Thyroid gland (tissue), 4 donors: ENCODE results near the gene MPP7. TPM values are rescaled to one million over a fixed set of nuclear protein-coding genes. Genes with fewer than 3 reads are reported as not detected.
A peak's percentile ranks its signal among the peaks of the same experiment; 100 is the strongest.

Experiments used
- DNase-seq, 2 donors: peaks; one replicate each; pipeline ENCODE4 v3.0.0-alpha.2; 2019
- H3K27ac ChIP-seq, 3 donors: fragments of 200-600 bp; sonication (generic); 1 replicate in 2 of 3; 2 replicates in 1 of 3; pipeline ENCODE4 v1.5.1; 2016 to 2019; ENCODE audit warnings: mild to moderate bottlenecking in 1 of 3, moderate library complexity in 1 of 3
- H3K27me3 ChIP-seq: fragments of 200-600 bp; sonication (generic); one replicate; pipeline ENCODE4 v1.5.1; 2019
- H3K36me3 ChIP-seq, 2 donors: fragments of 200-600 bp; sonication (generic); one replicate each; pipeline ENCODE4 v1.5.1; 2016 to 2019
- H3K4me1 ChIP-seq, 2 donors: fragments of 200-600 bp; sonication (generic); one replicate each; pipeline ENCODE4 v1.5.1; 2017 to 2019
- H3K4me3 ChIP-seq, 3 donors: fragments of 200-600 bp; sonication (generic); replicated peaks in 1 of 3; 1 replicate in 2 of 3; 2 replicates in 1 of 3; pipeline ENCODE4 v1.5.1; 2016; ENCODE audit warnings: mild to moderate bottlenecking in 1 of 3
- H3K9me3 ChIP-seq: fragments of 200-600 bp; sonication (generic); one replicate; pipeline ENCODE4 v1.5.1; 2017
- CTCF ChIP-seq, 6 experiments: fragments of 200-600 bp in 3 of 6; fragments of 450-650 bp in 3 of 6; sonication (generic) in 3 of 6; IDR thresholded peaks; one replicate each; pipeline ENCODE4 v1.5.1; 2016 to 2019; ENCODE audit warnings: antibody characterized with exemption in 6 of 6, mild to moderate bottlenecking in 2 of 6, inconsistent platforms in 1 of 6, moderate library complexity in 1 of 6
- POLR2A ChIP-seq, 2 donors: fragments of 450-650 bp; IDR thresholded peaks; one replicate each; pipeline ENCODE4 v1.6.1; 2017; ENCODE audit warnings: antibody characterized with exemption in 2 of 2, mild to moderate bottlenecking in 2 of 2, moderate library complexity in 1 of 2
- WGBS, 2 donors: methylation state at CpG; one replicate each; pipeline ENCODE4 v1.1.5; 2017; 5-methylcytosine and 5-hydroxymethylcytosine counted together
- intact Hi-C: fragments of 100-400 bp; cut with DNase I; formaldehyde crosslinking; loops from one replicate; pipeline ENCODE4 v1.15.1; 2023
- microRNA-seq: library from miRNA; unstranded; fragments of <30 nt; microRNA quantifications from one replicate; pipeline ENCODE4, GENCODE V29; 2016
- small RNA-seq: library from RNA; depleted of rRNA; stranded (forward); fragments of <200 nt; gene quantifications from one replicate; pipeline ENCODE3, GENCODE V24; 2016
- total RNA-seq, 4 donors: library from RNA; depleted of rRNA; stranded (reverse); fragments of >200 nt; gene quantifications; one replicate each; pipeline ENCODE4 v1.2.3, GENCODE V29; 2016

MPP7 gene
- total RNA-seq, 4 donors from 2014 or later, result 21.2 to 37.7 (median 26.6) TPM

DNA sequence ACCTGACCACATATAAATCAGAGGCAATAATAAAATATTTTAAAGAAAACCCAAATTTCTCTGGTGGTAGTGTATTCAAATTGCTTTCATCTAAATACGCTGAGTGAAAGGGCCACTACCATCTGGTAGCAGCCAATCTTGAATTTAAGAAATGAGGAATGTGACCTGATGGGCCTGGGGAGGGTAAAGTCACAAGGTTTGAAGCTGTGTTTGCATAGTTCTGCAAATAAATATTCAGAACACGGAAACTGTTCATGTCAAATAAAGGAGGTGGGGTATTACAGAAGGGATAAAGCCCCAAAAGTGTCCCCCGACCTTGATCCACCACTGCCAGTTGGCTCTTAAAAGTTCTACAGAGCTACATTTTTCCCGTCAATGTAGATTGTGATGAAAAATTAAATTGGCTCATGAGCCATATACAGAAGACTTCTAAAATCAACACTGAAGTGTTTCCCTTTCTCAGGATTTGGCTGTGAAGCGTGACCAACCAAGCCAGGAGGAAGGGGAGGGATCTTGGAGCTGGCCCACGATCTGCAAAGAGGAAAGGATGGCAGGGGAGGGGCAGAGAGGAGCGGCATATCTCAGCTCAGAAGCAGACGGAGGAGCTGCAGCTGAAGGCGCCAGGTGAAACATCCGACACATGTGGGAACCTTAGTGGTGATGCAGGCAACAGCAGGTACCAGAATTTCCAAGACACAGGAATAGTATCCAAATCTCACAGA is 39.6 kb downstream of the MPP7 start:
- TF ChIP-seq CTCF (IDR thresholded peaks at IDR 0.05) (peak in 1 of 6 experiments; percentile 13), POLR2A (IDR thresholded peaks at IDR 0.05) (no peak)
- no peaks in the 10 kb centered on the region for H3K36me3 ChIP-seq
- WGBS, 2 donors, result 25 to 35% methylated on average over 10 of the region's 10 CpGs
- H3K27me3 ChIP-seq, result no peaks in the 10 kb centered on the region
- peak; percentile 76 to 81 for DNase-seq
- H3K9me3 ChIP-seq, result no peaks in the 10 kb centered on the region
- peak overlapping the region; percentile 8 to 68 (median 44) for H3K27ac ChIP-seq
- H3K4me3 ChIP-seq, result no peak overlapping the region
- intact Hi-C loops, result no loop called here
- peaks cover 5 to 15% of the 10 kb centered on the region in 2 donors for H3K4me1 ChIP-seq

GRCh38 chr10:28256776-28257175 is 46.1 kb downstream of the MPP7 start:
- H3K4me1 ChIP-seq, result peaks cover 7 to 12% of the 10 kb centered on the region in 2 donors
- H3K36me3 ChIP-seq, result no peaks in the 10 kb centered on the region
- intact Hi-C loops, result no loop called here
- no peak overlapping the region for H3K27ac ChIP-seq
- DNase-seq, result no peak
- H3K27me3 ChIP-seq, result no peaks in the 10 kb centered on the region
- TF ChIP-seq CTCF (IDR thresholded peaks at IDR 0.05), result no peak
- TF ChIP-seq POLR2A (IDR thresholded peaks at IDR 0.05), result no peak
- no peaks in the 10 kb centered on the region for H3K9me3 ChIP-seq
- H3K4me3 ChIP-seq, result no peak overlapping the region
- WGBS, 2 donors, result 88 to 95% methylated on average over 2 of the region's 2 CpGs

GRCh38 chr10:28254290-28254985 is 48.4 kb downstream of the MPP7 start:
- no peak overlapping the region for H3K4me3 ChIP-seq
- H3K27me3 ChIP-seq, result no peaks in the 10 kb centered on the region
- 26 to 29% methylated on average over 6 of the region's 6 CpGs for WGBS, 2 donors
- TF ChIP-seq POLR2A (IDR thresholded peaks at IDR 0.05) (no peak), CTCF (IDR thresholded peaks at IDR 0.05) (no peak)
- H3K4me1 ChIP-seq, result peaks cover 0 to 12% of the 10 kb centered on the region in 2 donors
- H3K36me3 ChIP-seq, result no peaks in the 10 kb centered on the region
- no peaks in the 10 kb centered on the region for H3K9me3 ChIP-seq
- DNase-seq, result peak; percentile 68 to 79
- H3K27ac ChIP-seq, result peak overlapping the region in 2 of 3 donors; percentile 8 to 52
- intact Hi-C loops, result no loop called here

GRCh38 chr10:28253169-28253785 is 49.6 kb downstream of the MPP7 start:
- 83 to 91% methylated on average over 11 of the region's 11 CpGs for WGBS, 2 donors

More at GRCh38 chr10:28253169-28253785, 49.6 kb downstream of the MPP7 start:
- Histone ChIP-seq H3K4me3 (no peak overlapping the region), H3K4me1 (peaks cover 0 to 12% of the 10 kb centered on the region in 2 donors), H3K9me3 (no peaks in the 10 kb centered on the region), H3K36me3 (no peaks in the 10 kb centered on the region), H3K27ac (no peak overlapping the region), H3K27me3 (no peaks in the 10 kb centered on the region)
- intact Hi-C loops, result no loop called here
- DNase-seq, result no peak
- TF ChIP-seq CTCF (IDR thresholded peaks at IDR 0.05), result no peak
- TF ChIP-seq POLR2A (IDR thresholded peaks at IDR 0.05), result no peak

Small RNA genes lying within 50 kb of the gene (microRNA-seq; reads per million reads assigned to microRNA genes)
- not detected for gene MIR8086

Small RNA genes lying within 50 kb of the gene (small RNA-seq; reads per million reads assigned to genes)
- gene MIR8086, result not detected

Other genes starting within 250 kb of the MPP7 start
- 100 to 1,000 TPM; 165 to 189 (median 169) TPM for gene WAC, start 230.1 kb upstream of the MPP7 start, total RNA-seq